SU-DHL-6 (cell line): Measurements from ENCODE around the gene RGL3.

Source experiments
- H2AFZ ChIP-seq: fragments of 200-600 bp; sonication (generic); 2 replicates; pipeline ENCODE4 v1.6.1; 2014; ENCODE audit warnings: low read depth, mild to moderate bottlenecking, moderate library complexity, mixed read lengths, antibody characterized with exemption, low read length; ENCODE audit not compliant: severe bottlenecking
- H3F3A ChIP-seq: fragments of 200-600 bp; shearing (Covaris generic); 2 replicates; pipeline ENCODE4 v1.6.0; 2016; ENCODE audit warnings: antibody characterized with exemption, mild to moderate bottlenecking; ENCODE audit not compliant: insufficient read depth
- H3K27ac ChIP-seq: fragments of 200-600 bp; sonication (generic); 2 replicates; pipeline ENCODE4 v1.5.1; 2016; ENCODE audit warnings: low read depth, mild to moderate bottlenecking, low read length, moderate library complexity, mixed read lengths
- H3K27me3 ChIP-seq: fragments of 200-600 bp; sonication (generic), shearing (Covaris generic); 2 replicates; pipeline ENCODE4 v1.6.0; 2014; ENCODE audit warnings: mild to moderate bottlenecking, low read length
- H3K36me3 ChIP-seq: fragments of 200-600 bp; sonication (generic); 2 replicates; pipeline ENCODE4 v1.6.1; 2014; ENCODE audit warnings: mild to moderate bottlenecking, low read length, mixed read lengths
- H3K4me2 ChIP-seq: fragments of 300-600, 200-600 bp; shearing (Covaris generic), sonication (generic); 2 replicates; pipeline ENCODE4 v1.6.0; 2014; ENCODE audit warnings: low read length, low read depth, mild to moderate bottlenecking; ENCODE audit not compliant: poor library complexity, severe bottlenecking
- H3K4me3 ChIP-seq: fragments of 200-600 bp; sonication (generic); 2 replicates; pipeline ENCODE4 v1.5.1; 2014; ENCODE audit warnings: antibody characterized with exemption, low read length, mild to moderate bottlenecking, mixed read lengths; ENCODE audit not compliant: insufficient read depth, poor library complexity, severe bottlenecking
- H3K79me2 ChIP-seq: fragments of 200-600 bp; sonication (generic); 2 replicates; pipeline ENCODE4 v1.6.1; 2014; ENCODE audit warnings: mild to moderate bottlenecking, low read length, moderate library complexity; ENCODE audit not compliant: insufficient read depth
- H3K9ac ChIP-seq: fragments of 200-600 bp; sonication (generic); 2 replicates; pipeline ENCODE4 v1.7.0; 2014; ENCODE audit warnings: mild to moderate bottlenecking, low read length
- H3K9me2 ChIP-seq: fragments of 200-600 bp; sonication (generic); replicated peaks from 2 replicates; pipeline ENCODE4 v1.6.1; 2014; ENCODE audit warnings: low read length; ENCODE audit not compliant: insufficient read depth
- H3K9me3 ChIP-seq: fragments of 200-600 bp; sonication (generic); 2 replicates; pipeline ENCODE4 v1.6.1; 2014; ENCODE audit warnings: low read length, mixed read lengths; ENCODE audit not compliant: insufficient read depth
- H4K20me1 ChIP-seq: fragments of 200-600 bp; sonication (generic); 2 replicates; pipeline ENCODE4 v1.6.1; 2014; ENCODE audit warnings: low read depth, mild to moderate bottlenecking, antibody characterized with exemption, low read length, moderate library complexity, mixed read lengths
- EZH2phosphoT487 ChIP-seq: fragments of 200-600 bp; sonication (generic), shearing (Covaris generic); conservative IDR thresholded peaks from 2 replicates; pipeline ENCODE4 v1.6.1; 2018; ENCODE audit warnings: mild to moderate bottlenecking, antibody characterized with exemption, low read length, moderate library complexity, mixed read lengths
- TF ChIP-seq, protein P1 (sequence below): fragments of 200-600 bp; sonication (generic); IDR thresholded peaks from one replicate; pipeline ENCODE4 v1.5.1; 2017; ENCODE audit warnings: antibody characterized with exemption, mild to moderate bottlenecking, low read length, moderate library complexity; ENCODE audit not compliant: insufficient read depth, poor library complexity, severe bottlenecking

The RGL3 gene

DNA sequence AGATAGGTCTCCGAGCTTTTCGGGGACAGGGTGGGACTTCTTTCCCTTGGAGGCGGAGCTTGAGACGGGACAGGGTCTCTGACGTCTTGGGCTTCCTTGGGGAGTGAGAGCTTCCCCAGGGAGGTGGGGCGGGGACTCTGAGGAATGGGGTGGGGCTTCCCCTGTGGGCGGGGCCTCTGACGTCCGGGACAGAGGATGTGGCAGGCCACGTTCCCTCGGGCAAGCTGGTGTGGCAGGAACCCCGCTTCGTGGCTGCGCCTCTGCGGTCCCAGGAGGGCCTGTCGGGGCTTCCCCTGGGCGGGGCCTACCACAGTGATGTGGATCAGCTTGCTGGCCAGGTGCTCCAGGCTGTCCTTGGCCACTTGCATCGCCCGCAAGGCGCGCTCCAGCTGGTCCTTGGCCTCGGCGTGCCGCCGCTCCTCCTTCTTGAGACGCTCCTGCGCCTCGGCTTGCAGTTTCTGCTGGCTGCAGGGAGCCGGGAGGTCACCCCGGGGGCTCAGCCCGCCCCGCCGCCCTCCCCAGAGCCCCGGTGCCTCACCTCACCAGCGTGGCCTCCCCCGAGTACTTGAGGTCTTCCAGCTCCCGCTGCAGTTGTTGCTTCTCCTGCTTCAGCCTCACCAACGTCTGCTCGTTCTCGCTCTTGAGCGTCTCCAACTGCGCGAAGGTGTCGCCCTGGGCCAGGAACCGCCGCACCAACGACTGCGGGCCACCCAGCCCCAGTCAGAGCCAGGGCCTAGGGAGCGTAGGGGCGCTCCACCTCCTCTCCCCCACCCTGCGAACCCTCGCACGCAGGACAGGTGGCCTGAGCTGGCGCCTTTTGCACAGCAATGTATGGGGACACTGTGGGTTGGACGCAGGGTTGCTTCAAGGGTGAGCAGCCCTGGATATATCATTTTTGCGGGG, 3.3 kb upstream of the RGL3 start:
- Histone ChIP-seq H3K36me3 (no peaks in the 10 kb centered on the region), H3K9me3 (no peaks in the 10 kb centered on the region), H3K4me2 (peak overlapping the region; percentile 31), H3K9ac (no peak overlapping the region), H3K27ac (no peak overlapping the region), H2AFZ (no peak overlapping the region), H4K20me1 (no peaks in the 10 kb centered on the region), H3K4me3 (no peak overlapping the region), H3K79me2 (no peaks in the 10 kb centered on the region), H3K9me2 (no peaks in the 10 kb centered on the region), H3K27me3 (no peaks in the 10 kb centered on the region), H3F3A (peaks cover 4% of the 10 kb centered on the region; the same call in 1 of the 2 replicates)
- TF ChIP-seq, protein P1, sequence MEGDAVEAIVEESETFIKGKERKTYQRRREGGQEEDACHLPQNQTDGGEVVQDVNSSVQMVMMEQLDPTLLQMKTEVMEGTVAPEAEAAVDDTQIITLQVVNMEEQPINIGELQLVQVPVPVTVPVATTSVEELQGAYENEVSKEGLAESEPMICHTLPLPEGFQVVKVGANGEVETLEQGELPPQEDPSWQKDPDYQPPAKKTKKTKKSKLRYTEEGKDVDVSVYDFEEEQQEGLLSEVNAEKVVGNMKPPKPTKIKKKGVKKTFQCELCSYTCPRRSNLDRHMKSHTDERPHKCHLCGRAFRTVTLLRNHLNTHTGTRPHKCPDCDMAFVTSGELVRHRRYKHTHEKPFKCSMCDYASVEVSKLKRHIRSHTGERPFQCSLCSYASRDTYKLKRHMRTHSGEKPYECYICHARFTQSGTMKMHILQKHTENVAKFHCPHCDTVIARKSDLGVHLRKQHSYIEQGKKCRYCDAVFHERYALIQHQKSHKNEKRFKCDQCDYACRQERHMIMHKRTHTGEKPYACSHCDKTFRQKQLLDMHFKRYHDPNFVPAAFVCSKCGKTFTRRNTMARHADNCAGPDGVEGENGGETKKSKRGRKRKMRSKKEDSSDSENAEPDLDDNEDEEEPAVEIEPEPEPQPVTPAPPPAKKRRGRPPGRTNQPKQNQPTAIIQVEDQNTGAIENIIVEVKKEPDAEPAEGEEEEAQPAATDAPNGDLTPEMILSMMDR = no peak
- TF ChIP-seq EZH2phosphoT487 = no peak

DNA sequence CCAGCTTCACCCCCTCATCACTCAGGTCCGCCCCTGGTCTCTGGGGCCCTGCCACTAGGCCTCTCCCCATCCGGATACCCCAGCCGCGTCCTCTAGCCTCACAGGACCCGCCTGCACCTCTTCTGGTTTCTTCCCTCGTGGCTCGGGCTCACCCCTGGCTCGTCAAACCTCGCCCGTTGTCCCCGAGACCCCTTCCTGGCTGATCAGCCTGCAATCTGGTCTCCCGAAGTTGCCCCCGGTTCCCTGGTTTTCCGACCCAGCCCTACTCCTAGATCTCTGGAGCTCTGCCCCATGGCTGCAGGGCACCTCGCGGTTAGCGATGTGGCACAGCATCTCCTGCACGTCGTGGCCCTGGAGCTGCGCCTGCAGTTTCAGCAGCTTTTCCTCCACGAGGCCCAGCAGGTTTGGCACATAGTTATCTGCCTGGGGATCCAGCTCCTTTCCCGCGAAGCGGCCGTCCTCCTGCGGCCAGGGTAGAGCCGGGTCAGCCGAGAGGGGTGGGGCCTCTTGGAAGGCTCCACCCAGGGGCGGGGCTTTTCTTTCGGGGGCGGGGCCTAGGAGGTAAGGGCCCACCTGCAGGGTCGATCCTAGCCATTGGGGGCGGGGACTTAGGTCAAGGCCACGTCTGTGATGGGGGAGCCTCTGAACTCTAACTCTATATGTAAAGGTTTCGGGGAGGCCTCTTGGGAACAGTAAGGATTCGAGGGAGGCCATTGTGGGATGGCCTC, 2.4 kb upstream of the RGL3 start:
- Histone ChIP-seq H4K20me1 (no peaks in the 10 kb centered on the region), H3K27me3 (no peaks in the 10 kb centered on the region), H3K79me2 (no peaks in the 10 kb centered on the region), H3K9me2 (no peaks in the 10 kb centered on the region), H3K4me2 (peak overlapping the region; percentile 31), H3K27ac (no peak overlapping the region), H3K36me3 (no peaks in the 10 kb centered on the region), H3K4me3 (no peak overlapping the region), H3K9me3 (no peaks in the 10 kb centered on the region), H3F3A (peaks cover 4% of the 10 kb centered on the region; the same call in 1 of the 2 replicates), H2AFZ (no peak overlapping the region), H3K9ac (no peak overlapping the region)
- TF ChIP-seq, protein P1 = no peak

DNA sequence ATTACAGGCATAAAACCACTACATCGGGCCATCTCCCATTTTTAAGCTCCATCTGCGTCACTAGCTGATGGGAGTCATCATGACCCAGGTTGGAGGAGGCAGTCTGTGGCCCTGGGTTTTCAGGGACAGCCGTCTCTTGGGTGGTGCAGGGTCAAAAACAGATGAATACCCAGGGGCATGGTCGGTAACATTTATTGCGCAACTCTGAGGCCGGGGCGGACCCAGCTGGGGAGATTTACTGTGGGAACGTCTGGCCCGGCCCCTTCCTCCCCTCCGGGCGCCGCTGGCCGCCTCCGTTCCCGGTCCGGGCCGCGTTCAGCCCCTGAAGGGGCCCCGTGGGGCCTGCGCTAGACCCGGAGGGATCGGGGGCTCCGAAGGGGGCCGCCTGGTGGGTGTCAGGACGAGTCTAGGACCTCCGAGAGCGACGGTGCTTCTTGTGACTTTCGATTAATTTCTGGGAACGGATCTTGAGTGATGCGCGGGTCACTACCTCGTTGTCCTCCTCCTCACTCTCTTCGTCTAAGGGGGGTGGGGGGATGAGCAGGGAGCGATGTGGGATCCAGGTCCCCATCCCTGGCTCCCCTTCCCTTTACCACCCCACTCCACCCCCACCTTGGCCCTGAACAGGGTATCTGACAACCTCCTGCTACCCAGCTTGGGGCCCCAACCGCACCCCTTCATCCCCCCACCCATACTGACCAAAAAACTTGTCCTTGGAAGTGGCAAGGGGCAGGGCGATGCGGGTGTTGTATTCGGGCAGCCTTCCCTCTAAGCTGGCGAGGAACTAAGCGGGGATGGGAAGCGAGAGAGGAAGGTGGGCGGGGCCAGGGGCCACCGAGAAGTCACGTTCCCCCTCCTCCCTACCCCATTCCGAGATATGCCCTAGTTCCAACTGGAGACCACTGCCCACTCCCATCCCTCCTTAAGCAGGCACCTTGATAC, 1.6 kb upstream of the RGL3 start:
- Histone ChIP-seq H2AFZ (no peak overlapping the region), H3F3A (peaks cover 4% of the 10 kb centered on the region; the same call in 1 of the 2 replicates), H3K27ac (no peak overlapping the region)

More for the DNA sequence above, 1.6 kb upstream of the RGL3 start:
- Histone ChIP-seq H3K27me3 (no peaks in the 10 kb centered on the region), H4K20me1 (no peaks in the 10 kb centered on the region), H3K9me2 (no peaks in the 10 kb centered on the region), H3K4me2 (no peak overlapping the region), H3K9ac (no peak overlapping the region), H3K79me2 (no peaks in the 10 kb centered on the region), H3K9me3 (no peaks in the 10 kb centered on the region), H3K36me3 (no peaks in the 10 kb centered on the region), H3K4me3 (no peak overlapping the region)
- TF ChIP-seq, protein P1 = no peak
- no peak for TF ChIP-seq EZH2phosphoT487
